ENCODE measurements around the gene DNAJB6. TPM values are rescaled to one million over a fixed set of nuclear protein-coding genes. Genes with fewer than 3 reads are reported as not detected.

The DNAJB6 gene
- total RNA-seq, 1 donor from 2014 or later, result 97.2 TPM

DNA sequence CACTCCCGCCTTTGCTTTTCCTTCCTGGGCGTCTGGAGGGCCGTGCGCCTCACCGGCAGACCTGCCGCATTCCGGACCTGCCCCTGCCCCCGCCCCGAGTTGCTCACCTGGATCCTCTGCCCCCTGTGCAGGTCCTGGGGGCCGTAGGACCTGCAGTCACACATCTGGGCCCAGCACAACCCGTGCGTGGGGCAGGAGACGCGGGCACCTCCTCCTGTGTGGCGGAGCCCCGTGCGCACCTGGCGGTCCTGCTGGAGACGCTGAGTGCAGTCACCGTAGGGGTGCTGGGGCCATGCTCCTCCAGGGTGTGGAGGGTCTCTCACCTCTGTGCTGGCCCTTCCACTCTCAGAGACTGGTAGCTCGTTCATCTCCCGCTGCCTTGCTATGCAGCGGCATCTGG, 85.5 kb downstream of the DNAJB6 start:
- no peak for DNase-seq (ENCODE audit: extremely low spot score, unreplicated experiment)
- Mint-ChIP-seq H3K36me3 (no peaks in the 10 kb centered on the region), H3K27me3 (no peaks in the 10 kb centered on the region), H3K4me3 (no peak overlapping the region), H3K4me1 (ENCODE audit: unreplicated experiment) (no peaks in the 10 kb centered on the region), H3K27ac (no peak overlapping the region), H3K9me3 (no peaks in the 10 kb centered on the region)
- TF ChIP-seq, protein P1, sequence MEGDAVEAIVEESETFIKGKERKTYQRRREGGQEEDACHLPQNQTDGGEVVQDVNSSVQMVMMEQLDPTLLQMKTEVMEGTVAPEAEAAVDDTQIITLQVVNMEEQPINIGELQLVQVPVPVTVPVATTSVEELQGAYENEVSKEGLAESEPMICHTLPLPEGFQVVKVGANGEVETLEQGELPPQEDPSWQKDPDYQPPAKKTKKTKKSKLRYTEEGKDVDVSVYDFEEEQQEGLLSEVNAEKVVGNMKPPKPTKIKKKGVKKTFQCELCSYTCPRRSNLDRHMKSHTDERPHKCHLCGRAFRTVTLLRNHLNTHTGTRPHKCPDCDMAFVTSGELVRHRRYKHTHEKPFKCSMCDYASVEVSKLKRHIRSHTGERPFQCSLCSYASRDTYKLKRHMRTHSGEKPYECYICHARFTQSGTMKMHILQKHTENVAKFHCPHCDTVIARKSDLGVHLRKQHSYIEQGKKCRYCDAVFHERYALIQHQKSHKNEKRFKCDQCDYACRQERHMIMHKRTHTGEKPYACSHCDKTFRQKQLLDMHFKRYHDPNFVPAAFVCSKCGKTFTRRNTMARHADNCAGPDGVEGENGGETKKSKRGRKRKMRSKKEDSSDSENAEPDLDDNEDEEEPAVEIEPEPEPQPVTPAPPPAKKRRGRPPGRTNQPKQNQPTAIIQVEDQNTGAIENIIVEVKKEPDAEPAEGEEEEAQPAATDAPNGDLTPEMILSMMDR (conservative IDR thresholded peaks at IDR 0.05), result no peak

DNA sequence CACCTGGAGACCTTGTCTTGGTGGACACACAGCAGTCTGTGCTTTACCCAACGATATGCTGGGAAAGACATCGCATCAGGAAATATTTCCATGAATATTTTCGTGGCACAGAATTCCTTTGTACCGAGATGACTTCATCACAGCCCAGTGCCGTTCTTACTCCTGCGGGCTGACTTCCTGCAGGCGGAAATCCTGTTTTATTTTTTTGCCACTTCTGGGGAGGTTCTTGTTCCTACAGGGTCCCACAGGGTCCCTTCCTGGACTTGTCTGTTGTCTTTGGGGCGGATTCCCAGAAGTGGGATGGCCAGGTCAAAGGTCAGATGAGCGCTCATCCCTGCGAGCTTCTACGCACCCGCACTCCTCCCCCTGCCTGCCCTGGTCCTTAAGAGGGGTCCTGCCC, 86.5 kb downstream of the DNAJB6 start:
- no peak for DNase-seq (ENCODE audit: extremely low spot score, unreplicated experiment)
- Mint-ChIP-seq H3K4me1 (ENCODE audit: unreplicated experiment) (no peaks in the 10 kb centered on the region), H3K27ac (no peak overlapping the region), H3K36me3 (no peaks in the 10 kb centered on the region), H3K4me3 (no peak overlapping the region), H3K9me3 (no peaks in the 10 kb centered on the region), H3K27me3 (no peaks in the 10 kb centered on the region)
- TF ChIP-seq, protein P1 (conservative IDR thresholded peaks at IDR 0.05), result no peak

DNA sequence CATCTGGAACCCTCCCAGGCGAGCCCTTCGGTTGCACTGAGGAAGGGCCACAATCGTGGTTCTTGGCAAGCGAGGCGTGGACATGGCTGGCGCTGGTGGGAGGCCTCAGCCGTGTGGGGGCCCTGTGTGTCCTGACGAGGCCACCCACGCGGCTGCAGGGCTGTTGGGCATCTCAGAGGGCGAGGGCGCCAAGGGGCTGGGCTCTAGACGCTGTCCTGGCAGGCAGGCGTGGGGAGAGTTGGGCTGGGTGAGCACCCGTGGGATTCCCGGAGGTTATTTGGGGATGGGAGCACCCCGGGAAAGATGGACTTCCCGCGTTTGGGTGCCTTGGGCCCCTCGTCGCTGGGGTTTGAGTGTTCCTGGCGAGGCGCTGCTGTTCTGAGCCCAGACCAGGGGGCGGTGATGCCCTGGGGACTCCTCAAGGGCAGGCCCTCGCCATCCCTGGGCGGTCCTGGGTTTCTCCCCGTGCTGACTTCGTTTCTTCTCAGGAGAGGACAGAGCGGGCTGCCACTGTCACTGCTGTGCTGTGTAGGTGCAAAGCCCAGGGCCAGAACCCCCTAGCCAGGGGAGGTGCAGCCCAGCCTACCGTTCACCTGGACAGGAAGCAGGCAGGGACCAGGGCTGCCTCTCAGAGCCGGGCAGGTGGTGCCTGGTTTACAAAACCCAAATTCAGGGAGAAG, 87.2 kb downstream of the DNAJB6 start:
- TF ChIP-seq, protein P1 (conservative IDR thresholded peaks at IDR 0.05), result no peak
- Mint-ChIP-seq H3K27ac (no peak overlapping the region), H3K4me3 (no peak overlapping the region), H3K36me3 (no peaks in the 10 kb centered on the region), H3K4me1 (ENCODE audit: unreplicated experiment) (no peaks in the 10 kb centered on the region), H3K9me3 (no peaks in the 10 kb centered on the region), H3K27me3 (no peaks in the 10 kb centered on the region)
- no peak for DNase-seq (ENCODE audit: extremely low spot score, unreplicated experiment)

DNA sequence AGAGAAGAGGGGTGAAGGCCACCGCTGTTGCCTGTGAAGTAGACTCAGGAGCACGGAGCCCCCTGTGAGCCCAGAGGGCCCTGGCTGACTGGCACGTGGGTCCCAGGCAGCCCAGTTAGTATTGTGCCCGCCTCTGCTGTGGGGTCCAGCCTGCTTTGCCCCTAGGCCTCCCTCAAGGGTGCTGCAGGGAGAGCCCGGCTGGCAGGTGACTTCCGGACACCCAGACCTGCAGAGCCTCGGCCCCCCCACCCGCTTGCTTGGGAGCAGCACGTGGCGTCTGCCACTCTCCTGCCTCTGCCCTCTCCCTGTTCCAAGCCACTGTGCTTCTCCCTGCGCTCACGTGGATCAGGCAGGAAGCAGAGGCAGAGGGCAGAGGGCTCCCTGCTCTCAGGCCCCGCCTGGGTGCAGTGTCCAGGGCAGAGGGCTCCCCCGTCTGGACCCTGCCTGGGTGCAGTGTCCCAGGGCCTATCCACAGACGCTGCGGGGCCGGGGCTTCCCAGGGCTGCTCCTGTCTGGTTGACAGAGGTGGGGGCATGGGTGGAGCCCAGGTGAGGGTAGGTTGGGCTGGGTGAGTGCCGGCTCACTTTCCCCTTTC, 88.4 kb downstream of the DNAJB6 start:
- TF ChIP-seq, protein P1 (conservative IDR thresholded peaks at IDR 0.05), result no peak
- DNase-seq (ENCODE audit: extremely low spot score, unreplicated experiment), result no peak
- H3K4me3 Mint-ChIP-seq, result no peak overlapping the region
- H3K36me3 Mint-ChIP-seq, result no peaks in the 10 kb centered on the region
- no peaks in the 10 kb centered on the region for H3K4me1 Mint-ChIP-seq (ENCODE audit: unreplicated experiment)
- no peaks in the 10 kb centered on the region for H3K27me3 Mint-ChIP-seq
- H3K27ac Mint-ChIP-seq, result no peak overlapping the region
- no peaks in the 10 kb centered on the region for H3K9me3 Mint-ChIP-seq

DNA sequence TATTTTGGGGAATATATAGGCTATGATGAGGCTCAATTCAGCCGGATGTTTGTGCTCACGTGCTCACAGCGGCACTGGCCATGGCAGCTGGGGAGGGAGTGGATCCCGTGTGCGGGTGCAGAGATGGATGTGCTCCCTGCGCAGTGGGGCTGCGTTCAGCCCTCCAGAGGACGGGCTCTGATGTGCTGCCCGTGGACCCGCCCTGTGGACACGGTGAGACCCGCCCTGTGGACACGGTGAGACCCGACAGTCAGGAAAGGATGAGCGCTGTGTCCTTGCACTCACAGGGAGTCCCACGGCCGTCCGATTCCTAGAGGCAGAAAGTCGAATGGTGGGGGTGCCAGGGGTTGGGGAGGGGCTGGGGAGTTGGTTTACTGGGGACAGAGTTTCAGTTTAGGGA, 89.0 kb downstream of the DNAJB6 start:
- no peaks in the 10 kb centered on the region for H3K4me1 Mint-ChIP-seq (ENCODE audit: unreplicated experiment)
- no peak overlapping the region for H3K4me3 Mint-ChIP-seq
- no peaks in the 10 kb centered on the region for H3K27me3 Mint-ChIP-seq
- H3K27ac Mint-ChIP-seq, result no peak overlapping the region
- no peak for DNase-seq (ENCODE audit: extremely low spot score, unreplicated experiment)
- TF ChIP-seq, protein P1 (conservative IDR thresholded peaks at IDR 0.05), result no peak
- H3K9me3 Mint-ChIP-seq, result no peaks in the 10 kb centered on the region
- no peaks in the 10 kb centered on the region for H3K36me3 Mint-ChIP-seq
